DMS 273 treated with DMSO at 0.1 percent for 48 hours (cell line): ENCODE measurements around the gene COG6.

Experiments
- DNase-seq: peaks from one replicate; lab custom pipeline; 2025; lab: John Stamatoyannopoulos, UW

The COG6 gene

GRCh38 chr13:39655569-39656324 lies at the start of gene COG6:
TSS of gene COG6 (plus strand) at chr13:39655662. CDS start at chr13:39655727, 65 bp downstream.
- peak; percentile 37 for DNase-seq

GRCh38 chr13:39605677-39606320 lies 49.7 kb upstream of the COG6 start:
- no peak for DNase-seq

- no peak for DNase-seq
Observed at GRCh38 chr13:39607876-39608275, 47.6 kb upstream of the COG6 start.

GRCh38 chr13:39612023-39612637 lies 43.3 kb upstream of the COG6 start:
- no peak for DNase-seq

- DNase-seq = peak; percentile 49
Observed at GRCh38 chr13:39616087-39616694, 39.3 kb upstream of the COG6 start.

- no peak for DNase-seq
Observed at GRCh38 chr13:39618561-39618960, 36.9 kb upstream of the COG6 start.

- no peak for DNase-seq
Observed at GRCh38 chr13:39623466-39623865, 32.0 kb upstream of the COG6 start.

- no peak for DNase-seq
Observed at GRCh38 chr13:39631307-39631706, 24.2 kb upstream of the COG6 start.

GRCh38 chr13:39632994-39633393 lies 22.5 kb upstream of the COG6 start:
- DNase-seq = no peak

- DNase-seq = no peak
Observed at GRCh38 chr13:39635564-39635963, 19.9 kb upstream of the COG6 start.

GRCh38 chr13:39637890-39638289 lies 17.6 kb upstream of the COG6 start:
- no peak for DNase-seq

- no peak for DNase-seq
Observed at GRCh38 chr13:39641645-39642044, 13.8 kb upstream of the COG6 start.

GRCh38 chr13:39646122-39646521 lies 9.3 kb upstream of the COG6 start:
- no peak for DNase-seq

GRCh38 chr13:39655041-39655568 lies 357 bp upstream of the COG6 start:
- no peak for DNase-seq

GRCh38 chr13:39656325-39656677 lies 839 bp downstream of the COG6 start:
- DNase-seq = no peak

- DNase-seq = no peak
Observed at GRCh38 chr13:39663508-39663907, 8.0 kb downstream of the COG6 start.

- DNase-seq = no peak
Observed at GRCh38 chr13:39663958-39664357, 8.5 kb downstream of the COG6 start.

GRCh38 chr13:39665763-39666162 lies 10.3 kb downstream of the COG6 start:
- DNase-seq = no peak

- no peak for DNase-seq
Observed at GRCh38 chr13:39670445-39670844, 15.0 kb downstream of the COG6 start.

- no peak for DNase-seq
Observed at GRCh38 chr13:39672378-39673132, 17.1 kb downstream of the COG6 start.

GRCh38 chr13:39675904-39676303 lies 20.4 kb downstream of the COG6 start:
- no peak for DNase-seq

GRCh38 chr13:39676315-39676876 lies 20.9 kb downstream of the COG6 start:
- DNase-seq = peak; percentile 24
